Psoas muscle (tissue), 8 donors: ENCODE measurements around the gene KIF7. TPM values are rescaled to one million over a fixed set of nuclear protein-coding genes. Genes with fewer than 3 reads are reported as not detected.

Experiments used
- ATAC-seq, 4 donors: fragments of 200-7000 bp; cut with Tn5 transposase; one replicate each; pipeline ENCODE4 v1.9.1; 2020; ENCODE audit warnings: moderate library complexity in 3 of 4, mild to moderate bottlenecking in 2 of 4
- DNase-seq, 2 donors: peaks; one replicate each; pipeline ENCODE4 v3.0.0-alpha.2; 2020
- H3K27ac ChIP-seq: fragments of 200-600 bp; one replicate; pipeline ENCODE4 v1.8.0; 2022
- H3K27me3 ChIP-seq, 3 donors: fragments of 200-600 bp in 1 of 3; one replicate each; pipeline versions ENCODE4 v1.6.1 to v1.8.0; 2013 to 2022; ENCODE audit warnings: low read length in 2 of 3, mild to moderate bottlenecking in 2 of 3, moderate library complexity in 1 of 3; ENCODE audit not compliant: insufficient read depth in 3 of 3
- H3K36me3 ChIP-seq, 2 donors: fragments of 200-600 bp in 1 of 2; one replicate each; pipeline versions ENCODE4 v1.6.1 to v1.8.0; 2013 to 2022; ENCODE audit warnings: low read depth in 1 of 2, mild to moderate bottlenecking in 1 of 2, moderate library complexity in 1 of 2; ENCODE audit not compliant: insufficient read depth in 1 of 2
- H3K4me1 ChIP-seq: fragments of 200-600 bp; one replicate; pipeline ENCODE4 v1.8.0; 2022
- H3K4me3 ChIP-seq: fragments of 200-600 bp; one replicate; pipeline ENCODE4 v1.8.0; 2022; ENCODE audit warnings: mild to moderate bottlenecking
- H3K9me3 ChIP-seq: fragments of 200-600 bp; one replicate; pipeline ENCODE4 v1.8.0; 2022
- CTCF ChIP-seq: fragments of 200-600 bp; IDR thresholded peaks from one replicate; pipeline ENCODE4 v1.8.0; 2022; ENCODE audit warnings: antibody characterized with exemption
- WGBS, 3 donors: extraction: QIAGEN DNeasy Blood & Tissue Kit; methylation state at CpG; one replicate each; pipeline versions ENCODE4 v1.1.6 to v1.1.7; 2013; 5-methylcytosine and 5-hydroxymethylcytosine counted together
- intact Hi-C, 2 donors: fragments of 100-400 bp; cut with DNase I; formaldehyde crosslinking; loops; one replicate each; pipeline versions ENCODE4 v1.11.0 to v1.14.2; 2022
- long read RNA-seq, 2 donors: library from polyadenylated mRNA; unstranded; transcript quantifications; one replicate each; pipeline ENCODE4 v2.0.0, GENCODE V29; 2021
- polyA plus RNA-seq, 3 donors: library from polyadenylated mRNA; stranded (reverse); fragments of 200-250 nt; gene quantifications; one replicate each; pipeline ENCODE4 v1.2.3, GENCODE V29; 2013
- total RNA-seq, 4 donors: library from RNA; stranded (reverse); fragmentation: NEBNext Ultra II Directional in 2 of 4; extraction: Animal tissue kit (Norgen Biotek cat#: 25700) in 2 of 4; gene quantifications; one replicate each; pipeline versions ENCODE4 v1.2.1 to v1.2.4, GENCODE V29; 2021 to 2023
- donor health status: healthy with polysubstance abuse.
- donor health status: DM: no; HTN: no; CAD: no; lungs with moderate emphysema.
- donor health status: Bipolar disorder and iron deficiency.
- donor health status: healthy.
- donor health status: DM: yes; HTN: yes; CAD: no.
- donor health status: DM: no; HTN: no; CAD: no.
- donor health status: DM: no; HTN: no; CAD: no.
- donor health status: DM: yes; HTN: yes; CAD: no.

Gene KIF7
- total RNA-seq, result 1 to 10 TPM in 2 of 4 donors, under 1 TPM in 2; 0.40 to 2.1 (median 0.81) TPM
- under 1 TPM; 0.20 to 0.32 (median 0.26) TPM for polyA plus RNA-seq
- long read RNA-seq, donor 1, partial matches to known transcripts, result 0 of 1 reads
- long read RNA-seq, donor 1, other reads (novel, unspliced or antisense), result 1 of 1 reads
- long read RNA-seq, donor 2, partial matches to known transcripts, result 0 of 1 reads
- long read RNA-seq, donor 2, other reads (novel, unspliced or antisense), result 1 of 1 reads

GRCh38 chr15:89654847-89655805 is at the start of gene KIF7:
Gene KIF7 (minus strand): TSS chr15:89655467. CDS start chr15:89652930, 2,537 bp downstream.
- Histone ChIP-seq H3K27ac (no peak within 1 kb of the TSS), H3K4me3 (peak within 1 kb of the TSS; percentile 67), H3K36me3 (no peaks in the 10 kb centered on the region), H3K9me3 (no peaks in the 10 kb centered on the region), H3K27me3 (peaks cover 0 to 28% (median 8%) of the 10 kb centered on the region in 3 donors), H3K4me1 (no peaks in the 10 kb centered on the region)
- intact Hi-C loops, result loop anchor here in 1 of 2 donors (1.0 kb wide), 1 partner anchor 16 kb away; no protein-coding TSS in a partner anchor
- WGBS, 3 donors, result 3 to 4% (median 3%) methylated on average over 74 to 87 of the region's 87 CpGs
- DNase-seq (peak in 1 of 2 donors; percentile 48), ATAC-seq (peak; percentile 56 to 84 (median 76))
- no peak for TF ChIP-seq CTCF

GRCh38 chr15:89704411-89704810 is 49.1 kb upstream of the KIF7 start:
- no peak for TF ChIP-seq CTCF
- H3K27me3 ChIP-seq, result peaks cover 0 to 5% (median 0%) of the 10 kb centered on the region in 3 donors
- H3K9me3 ChIP-seq, result no peaks in the 10 kb centered on the region
- H3K36me3 ChIP-seq, result no peaks in the 10 kb centered on the region
- intact Hi-C loops, result no loop called here
- H3K4me3 ChIP-seq, result no peak overlapping the region
- no peak overlapping the region for H3K27ac ChIP-seq
- no peaks in the 10 kb centered on the region for H3K4me1 ChIP-seq
- ATAC-seq (no peak), DNase-seq (no peak)

GRCh38 chr15:89695198-89695597 is 39.9 kb upstream of the KIF7 start:
- WGBS, 3 donors, result 88 to 94% (median 91%) methylated on average over 1 of the region's 1 CpG
- Histone ChIP-seq H3K4me3 (no peak overlapping the region), H3K27ac (no peak overlapping the region), H3K36me3 (no peaks in the 10 kb centered on the region), H3K9me3 (no peaks in the 10 kb centered on the region), H3K4me1 (no peaks in the 10 kb centered on the region), H3K27me3 (peaks cover 0 to 2% (median 0%) of the 10 kb centered on the region in 3 donors)
- DNase-seq, result no peak
- intact Hi-C loops, result no loop called here
- TF ChIP-seq CTCF, result no peak
- no peak for ATAC-seq

- H3K27ac ChIP-seq, result no peak overlapping the region
Measured at GRCh38 chr15:89693696-89694095, 38.4 kb upstream of the KIF7 start.

More at GRCh38 chr15:89693696-89694095, 38.4 kb upstream of the KIF7 start:
- TF ChIP-seq CTCF, result no peak
- Histone ChIP-seq H3K9me3 (no peaks in the 10 kb centered on the region), H3K4me3 (no peak overlapping the region), H3K36me3 (no peaks in the 10 kb centered on the region), H3K27me3 (no peaks in the 10 kb centered on the region), H3K4me1 (no peaks in the 10 kb centered on the region)
- 73 to 86% (median 79%) methylated on average over 1 of the region's 1 CpG for WGBS, 3 donors
- no peak for ATAC-seq
- intact Hi-C loops, result no loop called here
- no peak for DNase-seq
